Measurements from ENCODE around the gene WDFY2. TPM values are rescaled to one million over a fixed set of nuclear protein-coding genes. Genes with fewer than 3 reads are reported as not detected.
"Not testable (repeated sequence)": the region's sequence is repeated elsewhere in the genome, so short reads cannot be mapped to it uniquely, and the experiment has no call there.

The WDFY2 gene
- total RNA-seq, 1 donor from 2014 or later, result 11.1 TPM

- H3K27me3 ChIP-seq (ENCODE audit: control insufficient read depth, insufficient read depth, low read length), result no peaks in the 10 kb centered on the region
- H3K4me3 ChIP-seq (ENCODE audit: low read depth, low read length), result no peak overlapping the region
- H3K36me3 ChIP-seq (ENCODE audit: control insufficient read depth, insufficient read depth, low read length), result no peaks in the 10 kb centered on the region
- DNase-seq (ENCODE audit: low read depth), result no peak
- no peak for TF ChIP-seq CTCF (IDR thresholded peaks at IDR 0.05; ENCODE audit: insufficient read depth, low read length, poor library complexity, severe bottlenecking)
These were observed 103.9 kb downstream of the WDFY2 start for GRCh38 chr13:51687947-51688714.

GRCh38 chr13:51688937-51689662 is 104.8 kb downstream of the WDFY2 start:
- no peak for DNase-seq (ENCODE audit: low read depth)
- Histone ChIP-seq H3K4me3 (ENCODE audit: low read depth, low read length) (no peak overlapping the region), H3K27me3 (ENCODE audit: control insufficient read depth, insufficient read depth, low read length) (no peaks in the 10 kb centered on the region), H3K36me3 (ENCODE audit: control insufficient read depth, insufficient read depth, low read length) (no peaks in the 10 kb centered on the region)
- TF ChIP-seq CTCF (IDR thresholded peaks at IDR 0.05; ENCODE audit: insufficient read depth, low read length, poor library complexity, severe bottlenecking), result no peak

- H3K36me3 ChIP-seq (ENCODE audit: control insufficient read depth, insufficient read depth, low read length), result no peaks in the 10 kb centered on the region
- H3K4me3 ChIP-seq (ENCODE audit: low read depth, low read length), result no peak overlapping the region
- H3K27me3 ChIP-seq (ENCODE audit: control insufficient read depth, insufficient read depth, low read length), result no peaks in the 10 kb centered on the region
- no peak for DNase-seq (ENCODE audit: low read depth)
- TF ChIP-seq CTCF (IDR thresholded peaks at IDR 0.05; ENCODE audit: insufficient read depth, low read length, poor library complexity, severe bottlenecking), result no peak
These were observed 105.4 kb downstream of the WDFY2 start for GRCh38 chr13:51689663-51689996.

- H3K36me3 ChIP-seq (ENCODE audit: control insufficient read depth, insufficient read depth, low read length); DNase-seq (ENCODE audit: low read depth); H3K4me3 ChIP-seq (ENCODE audit: low read depth, low read length); H3K27me3 ChIP-seq (ENCODE audit: control insufficient read depth, insufficient read depth, low read length): not testable (repeated sequence)
These were observed 111.4 kb downstream of the WDFY2 start for GRCh38 chr13:51695677-51696076.

- no peaks in the 10 kb centered on the region for H3K27me3 ChIP-seq (ENCODE audit: control insufficient read depth, insufficient read depth, low read length)
- H3K36me3 ChIP-seq (ENCODE audit: control insufficient read depth, insufficient read depth, low read length), result no peaks in the 10 kb centered on the region
- no peak overlapping the region for H3K4me3 ChIP-seq (ENCODE audit: low read depth, low read length)
- DNase-seq (ENCODE audit: low read depth), result no peak
- no peak for TF ChIP-seq CTCF (IDR thresholded peaks at IDR 0.05; ENCODE audit: insufficient read depth, low read length, poor library complexity, severe bottlenecking)
These were observed 112.9 kb downstream of the WDFY2 start for GRCh38 chr13:51697181-51697580.

GRCh38 chr13:51697855-51698254 is 113.6 kb downstream of the WDFY2 start:
- no peak overlapping the region for H3K4me3 ChIP-seq (ENCODE audit: low read depth, low read length)
- no peak for TF ChIP-seq CTCF (IDR thresholded peaks at IDR 0.05; ENCODE audit: insufficient read depth, low read length, poor library complexity, severe bottlenecking)

More at GRCh38 chr13:51697855-51698254, 113.6 kb downstream of the WDFY2 start:
- no peak for DNase-seq (ENCODE audit: low read depth)
- no peaks in the 10 kb centered on the region for H3K27me3 ChIP-seq (ENCODE audit: control insufficient read depth, insufficient read depth, low read length)
- H3K36me3 ChIP-seq (ENCODE audit: control insufficient read depth, insufficient read depth, low read length), result no peaks in the 10 kb centered on the region
